ENCODE results near the gene MFSD11.
"Not testable (repeated sequence)": the region's sequence is repeated elsewhere in the genome, so short reads cannot be mapped to it uniquely, and the experiment has no call there.

MFSD11 gene

DNA sequence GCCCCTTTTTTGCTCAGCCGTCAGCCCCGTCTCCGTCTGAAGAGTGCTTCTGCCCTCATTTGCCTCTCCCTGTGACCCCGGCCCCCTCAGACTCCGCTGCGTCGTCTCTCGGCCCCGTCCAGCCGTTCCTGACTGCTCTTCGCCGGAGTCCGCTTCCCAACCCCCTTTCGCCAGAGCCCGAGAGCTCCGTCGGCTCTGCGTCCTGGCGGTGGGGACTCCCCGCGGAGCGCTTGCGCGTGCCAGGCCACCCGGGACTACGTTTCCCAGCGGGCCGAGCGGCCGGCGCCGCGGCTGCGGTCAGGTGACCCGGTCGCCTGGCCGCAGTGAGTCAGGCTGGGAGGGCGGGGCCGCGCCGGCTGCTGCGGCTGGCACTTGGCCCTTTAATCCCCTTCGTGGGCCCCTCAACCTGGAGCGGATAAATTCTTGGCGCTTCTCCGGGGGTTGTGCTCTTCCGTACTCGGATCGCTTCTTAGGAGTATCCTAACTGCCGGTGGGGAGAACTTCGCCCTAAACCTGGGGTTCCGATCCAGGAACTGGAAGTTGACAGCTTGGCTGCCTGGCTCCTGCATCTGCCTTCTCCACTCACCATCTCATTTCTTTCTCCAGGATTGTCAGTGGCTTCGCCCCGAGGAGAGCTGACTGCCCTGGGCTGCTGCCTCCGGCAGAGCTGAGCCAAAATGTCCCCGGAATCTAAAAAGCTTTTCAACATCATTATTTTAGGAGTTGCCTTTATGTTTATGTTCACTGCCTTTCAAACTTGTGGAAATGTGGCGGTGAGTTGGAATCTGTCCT lies at the start of gene MFSD11:
MFSD11 (plus strand) TSS at position 444 of the 792 bp plus-strand sequence; CDS start at position 678, 234 bp downstream.
- FAIRE-seq: no peak

DNA sequence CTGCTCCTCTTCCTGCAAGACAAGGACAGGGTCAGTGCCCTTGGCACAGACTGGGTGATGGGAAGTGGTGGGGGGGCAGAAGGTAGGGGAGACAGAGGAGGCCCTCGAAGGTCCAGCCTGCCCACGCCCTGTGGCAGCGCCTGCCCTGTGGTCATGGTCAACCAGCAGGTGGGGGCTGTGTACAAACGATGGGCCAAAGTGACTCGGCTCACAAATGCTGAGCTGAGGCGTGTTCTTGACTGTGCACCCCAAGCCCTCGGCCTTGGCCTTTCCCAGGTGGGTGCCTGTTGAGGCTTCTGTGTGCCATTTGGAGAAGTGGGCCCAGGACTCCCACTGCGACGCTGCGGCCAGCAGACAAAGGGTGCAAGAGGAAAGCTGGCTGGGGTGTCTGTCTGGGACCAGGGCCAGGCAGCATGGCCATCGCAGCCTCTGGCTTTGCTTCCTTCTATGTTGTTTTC lies 49.7 kb upstream of the MFSD11 start:
- FAIRE-seq: no peak

DNA sequence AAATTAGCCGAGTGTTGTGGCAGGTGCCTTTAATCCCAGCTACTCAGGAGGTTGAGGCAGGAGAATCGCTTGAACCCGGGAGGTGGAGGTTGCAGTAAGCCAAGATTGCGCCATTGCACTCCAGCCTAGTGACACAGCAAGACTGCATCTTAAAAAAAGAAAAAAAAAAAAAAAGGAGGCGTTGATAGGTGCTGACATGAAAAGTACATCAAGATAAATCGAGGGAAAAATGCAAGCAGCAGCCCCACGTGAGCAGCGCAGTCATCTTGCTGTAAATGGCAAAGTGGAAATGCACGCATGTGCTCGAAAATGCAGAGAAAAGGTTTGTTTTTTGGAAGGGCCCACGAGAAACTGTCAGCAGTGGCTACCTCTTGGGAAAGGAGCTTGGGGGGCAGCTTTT lies 48.1 kb upstream of the MFSD11 start:
- FAIRE-seq: no peak

DNA sequence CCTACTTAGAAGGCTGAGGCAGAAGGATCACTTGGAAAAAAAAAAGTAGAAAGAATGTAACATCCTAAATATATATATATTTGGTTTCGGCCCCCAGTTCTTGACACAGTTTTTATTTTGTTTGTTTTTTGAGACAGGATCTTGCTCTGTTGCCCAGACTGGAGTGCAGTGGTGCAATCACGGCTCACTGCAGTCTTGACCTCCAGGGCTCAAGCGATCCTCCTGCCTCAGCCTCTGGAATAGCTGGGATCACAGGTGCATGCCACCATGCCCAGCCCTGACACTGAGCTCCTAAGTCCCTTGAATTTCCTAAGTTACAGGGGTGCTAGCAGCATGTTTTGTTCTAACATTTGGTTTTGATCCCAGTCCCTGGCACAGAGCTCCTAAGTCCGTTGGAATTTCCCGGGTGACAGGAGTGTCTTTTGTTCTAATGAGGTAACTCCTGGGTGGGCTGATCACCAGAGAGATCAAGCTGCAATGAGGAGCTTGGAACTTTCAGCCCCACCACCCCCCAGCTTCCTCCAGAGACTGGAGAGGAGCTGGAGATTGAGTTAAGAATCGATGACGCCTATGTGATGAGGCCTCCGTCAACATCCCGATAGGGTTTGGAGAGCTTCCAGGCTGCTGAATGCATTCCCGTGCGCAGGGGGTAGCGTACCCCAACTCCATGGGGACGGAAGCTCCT lies 47.2 kb upstream of the MFSD11 start:
- FAIRE-seq: no peak

DNA sequence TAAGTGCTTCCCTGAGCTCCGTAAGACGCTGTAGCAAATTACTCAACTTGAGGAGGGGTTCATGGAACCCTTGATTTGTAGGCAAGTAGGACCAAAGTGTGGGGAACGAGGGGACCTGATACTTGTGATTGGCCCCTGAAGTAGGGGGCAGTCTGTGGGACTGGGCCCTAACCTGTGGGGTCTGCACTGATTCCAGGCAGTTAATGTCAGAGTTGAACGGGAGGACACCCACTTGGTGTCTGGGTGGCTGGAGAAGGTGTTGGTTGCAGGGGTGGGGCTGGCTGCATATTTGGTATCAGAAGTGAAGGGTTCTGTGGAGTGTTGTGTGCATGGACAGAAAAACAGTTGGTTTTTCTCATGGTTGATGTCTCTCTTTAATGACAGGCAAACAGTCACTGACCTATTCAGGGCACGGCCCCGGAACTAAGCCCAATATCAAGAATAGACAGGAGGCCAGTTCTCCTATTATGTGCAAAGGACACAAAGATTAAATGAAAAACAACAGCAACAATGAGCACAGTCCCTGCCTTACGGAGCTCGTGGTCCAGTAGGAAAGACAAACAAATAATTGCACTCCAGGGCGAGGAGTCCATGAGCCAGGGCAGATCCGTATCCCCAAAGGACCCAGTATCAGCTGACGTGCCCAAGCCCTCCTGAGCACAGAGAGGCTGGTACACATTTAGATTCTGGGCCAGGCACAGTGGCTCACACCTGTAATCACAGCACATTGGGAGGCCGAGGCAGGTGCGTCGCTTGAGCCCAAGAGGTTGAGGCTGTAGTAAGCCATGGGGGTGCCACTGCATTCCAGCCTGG lies 46.3 kb upstream of the MFSD11 start:
- no peak for FAIRE-seq

DNA sequence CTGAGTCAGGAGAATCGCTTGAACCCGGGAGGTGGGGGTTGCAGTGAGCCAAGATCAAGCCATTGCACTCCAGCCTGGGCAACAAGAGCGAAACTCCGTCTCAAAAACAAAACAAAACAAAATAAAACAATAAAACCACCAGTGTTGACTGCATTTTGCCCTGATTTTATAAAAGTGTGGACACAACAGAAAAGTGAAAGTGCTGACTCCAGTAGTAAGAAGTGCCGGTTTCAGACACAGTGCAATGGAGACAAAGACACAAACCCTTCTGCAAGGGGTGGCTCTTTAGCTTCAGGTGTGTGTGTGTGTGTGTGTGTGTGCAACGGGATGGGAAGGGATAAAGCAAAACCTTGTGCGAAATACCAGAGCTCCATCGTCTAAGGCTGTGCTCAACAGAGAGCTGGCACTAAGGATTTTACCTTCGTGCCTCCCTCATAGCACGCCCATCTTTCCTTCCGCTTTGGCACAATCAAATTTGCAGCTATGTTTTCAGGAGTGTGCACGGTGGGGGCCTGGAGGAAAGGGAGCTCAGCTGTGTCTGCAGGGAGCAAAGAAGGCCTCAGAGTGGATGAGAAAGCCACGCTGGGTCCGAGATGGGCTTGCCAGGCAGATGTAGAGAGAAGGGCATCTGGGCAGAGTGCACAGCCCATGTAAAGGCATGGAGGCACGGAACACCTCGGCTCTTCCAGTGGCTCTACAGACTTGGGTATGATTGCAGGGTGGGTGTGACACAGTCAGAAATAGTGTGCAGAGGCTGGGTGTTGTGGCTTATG lies 42.7 kb upstream of the MFSD11 start:
- FAIRE-seq: no peak

DNA sequence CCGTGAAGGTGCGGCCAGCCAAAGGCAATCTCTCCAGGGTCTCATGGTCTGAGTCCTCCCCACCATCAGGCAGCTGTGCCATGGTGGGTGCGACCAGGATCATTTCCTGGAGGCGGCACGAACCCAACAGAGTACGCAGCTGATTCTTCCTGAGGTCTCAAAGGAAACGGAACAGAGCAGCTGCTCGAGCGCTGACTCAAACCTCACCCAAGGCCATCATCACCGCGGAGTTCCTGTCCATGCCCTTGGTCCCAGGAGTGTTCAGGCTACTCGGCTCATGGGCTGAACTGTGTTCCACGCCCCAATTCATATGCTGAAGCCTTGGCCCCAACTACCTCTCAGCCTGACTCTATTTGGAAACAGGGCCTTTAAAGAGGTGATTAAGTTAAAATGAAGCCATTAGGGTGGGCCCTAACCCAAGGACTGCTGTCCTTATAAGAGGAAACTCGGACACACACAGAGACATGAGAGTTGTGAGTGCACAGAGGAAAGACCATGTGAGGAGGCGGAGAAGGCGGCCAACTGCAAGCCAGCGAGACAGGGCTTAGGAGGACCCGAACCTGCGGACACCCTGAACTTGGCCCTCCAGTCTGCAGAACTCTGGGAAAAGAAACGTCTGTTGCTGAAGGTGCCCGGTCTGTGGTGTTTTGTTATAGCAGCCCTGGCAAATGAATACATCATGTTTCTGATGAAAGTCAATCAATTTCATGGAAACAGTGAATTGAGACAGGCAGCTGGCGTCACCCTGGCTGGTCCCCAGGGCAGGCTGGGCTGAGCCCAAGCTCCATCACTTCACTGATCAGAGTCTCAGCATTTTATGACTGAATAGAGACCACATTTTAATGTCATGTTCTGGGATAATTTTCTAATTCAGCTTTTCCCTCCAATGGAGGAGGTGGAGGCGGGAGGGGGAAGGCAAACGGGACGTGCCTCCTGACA lies 40.9 kb upstream of the MFSD11 start:
- no peak for FAIRE-seq

DNA sequence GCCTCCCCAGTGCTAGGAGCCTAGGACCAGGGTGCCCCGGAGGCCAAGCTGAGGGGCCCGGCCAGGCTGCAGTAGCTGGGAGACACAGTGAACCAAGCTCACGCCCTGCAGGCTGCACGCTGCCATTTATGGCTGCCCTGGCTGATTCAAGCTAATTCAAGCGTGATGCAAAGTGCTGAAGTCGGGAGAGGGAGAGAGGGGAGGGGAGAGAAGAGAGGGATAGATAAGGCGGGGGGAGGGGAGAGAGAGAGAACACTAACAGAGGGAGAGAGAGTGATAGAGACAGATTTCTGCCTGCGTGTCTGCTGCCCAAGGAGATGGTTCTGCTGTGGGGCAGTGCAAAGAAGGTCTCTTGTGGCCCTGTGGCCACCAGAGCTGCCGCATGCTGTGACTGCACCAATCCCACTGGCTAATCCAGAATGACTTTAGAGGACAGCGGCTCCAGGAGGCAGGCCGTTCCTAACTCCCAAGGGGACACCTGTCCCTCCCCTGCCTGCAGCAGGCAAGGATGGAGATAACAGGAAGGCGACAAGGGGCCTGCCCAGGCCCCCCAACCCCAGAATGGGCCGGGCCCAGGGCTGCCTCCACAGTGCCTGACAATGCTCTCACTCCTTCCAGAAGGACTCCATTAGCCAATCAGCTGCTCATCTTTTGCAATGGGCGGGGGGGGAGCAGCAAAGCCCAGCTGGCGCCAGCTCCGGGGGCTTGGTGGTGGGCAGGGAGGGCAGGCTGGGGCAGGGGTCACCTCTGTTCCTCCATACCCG lies 40.0 kb upstream of the MFSD11 start:
- no peak for FAIRE-seq

DNA sequence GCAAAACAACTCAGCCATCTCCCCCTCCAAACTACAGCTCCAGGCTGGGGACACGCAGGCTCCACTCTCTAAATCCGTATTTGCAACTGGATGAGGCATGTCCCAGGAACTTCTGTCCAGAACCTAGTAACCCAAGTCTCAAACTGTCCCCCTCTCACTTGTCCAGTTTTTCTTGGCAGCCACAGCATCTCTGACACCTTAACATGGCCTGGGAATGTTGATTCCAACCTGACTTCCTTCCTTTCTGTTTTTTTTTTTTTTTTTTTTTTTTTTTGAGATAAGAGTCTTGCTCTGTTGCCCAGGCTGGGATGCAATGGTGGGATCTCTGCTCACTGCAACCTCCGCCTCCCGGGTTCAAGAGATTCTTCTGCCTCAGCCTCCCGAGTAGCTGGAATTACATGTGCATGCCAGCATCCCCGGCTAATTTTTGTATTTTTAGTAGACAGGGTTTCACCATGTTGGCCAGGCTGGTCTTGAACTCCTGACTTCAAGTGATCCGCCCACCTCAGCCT lies 39.4 kb upstream of the MFSD11 start:
- FAIRE-seq: not testable (repeated sequence)

DNA sequence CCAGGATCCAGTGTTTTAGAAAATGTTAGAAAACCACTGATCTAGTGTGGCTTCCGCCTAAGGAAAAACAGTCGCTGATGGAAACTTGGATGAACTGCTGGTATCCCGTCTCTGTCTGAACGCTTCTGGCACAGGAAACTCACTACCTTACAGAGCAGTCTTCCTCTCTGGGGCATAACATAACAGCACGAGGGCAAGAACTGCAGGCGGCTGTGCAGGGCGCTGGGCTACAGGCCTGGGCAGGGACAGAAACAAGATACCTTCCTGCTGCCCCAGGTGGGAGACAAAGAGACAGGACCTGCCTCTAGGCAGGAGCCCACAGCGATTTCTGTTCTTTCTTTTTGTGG lies 37.7 kb upstream of the MFSD11 start:
- no peak for FAIRE-seq

DNA sequence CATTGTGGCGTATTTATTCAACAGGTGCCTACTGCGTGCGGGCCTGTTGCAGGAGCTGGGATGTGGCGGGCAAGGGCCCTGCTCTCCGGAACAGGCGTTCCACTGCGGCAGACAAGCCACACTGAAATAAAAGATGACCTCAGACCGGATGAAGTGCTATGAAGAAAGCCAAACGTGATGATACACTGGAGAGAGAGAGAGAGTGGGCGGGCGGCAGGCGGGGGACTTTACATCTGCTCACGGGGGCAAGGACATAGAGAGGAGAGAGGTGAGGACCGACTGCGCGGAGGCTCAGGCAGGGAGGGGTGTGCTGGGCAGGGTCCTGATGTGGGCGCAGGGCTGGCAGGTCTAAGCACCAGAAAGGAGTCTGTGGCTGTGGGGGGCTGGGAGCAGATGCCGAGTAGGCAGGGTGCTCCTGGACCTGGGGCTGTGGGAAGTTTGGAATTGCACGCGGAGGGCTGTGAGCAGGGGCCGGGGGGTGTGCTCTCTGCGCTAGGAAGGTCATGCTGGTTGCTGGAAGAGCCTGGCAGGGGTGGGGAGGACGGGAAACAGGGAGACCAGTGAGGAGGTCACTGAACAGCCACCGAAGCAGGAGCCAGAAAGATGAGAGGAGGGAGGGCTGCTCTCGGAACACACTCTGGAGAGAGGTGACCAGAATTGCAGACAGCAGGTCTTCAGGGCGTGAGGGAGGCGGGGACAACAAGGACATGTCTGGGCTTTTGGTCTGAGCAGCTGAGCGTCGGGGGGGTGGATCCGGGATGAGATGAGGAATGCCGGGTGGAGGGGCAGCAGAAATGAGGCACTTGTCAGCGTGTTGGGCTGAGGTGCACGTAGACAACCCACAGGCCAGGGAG lies 37.1 kb upstream of the MFSD11 start:
- no peak for FAIRE-seq

DNA sequence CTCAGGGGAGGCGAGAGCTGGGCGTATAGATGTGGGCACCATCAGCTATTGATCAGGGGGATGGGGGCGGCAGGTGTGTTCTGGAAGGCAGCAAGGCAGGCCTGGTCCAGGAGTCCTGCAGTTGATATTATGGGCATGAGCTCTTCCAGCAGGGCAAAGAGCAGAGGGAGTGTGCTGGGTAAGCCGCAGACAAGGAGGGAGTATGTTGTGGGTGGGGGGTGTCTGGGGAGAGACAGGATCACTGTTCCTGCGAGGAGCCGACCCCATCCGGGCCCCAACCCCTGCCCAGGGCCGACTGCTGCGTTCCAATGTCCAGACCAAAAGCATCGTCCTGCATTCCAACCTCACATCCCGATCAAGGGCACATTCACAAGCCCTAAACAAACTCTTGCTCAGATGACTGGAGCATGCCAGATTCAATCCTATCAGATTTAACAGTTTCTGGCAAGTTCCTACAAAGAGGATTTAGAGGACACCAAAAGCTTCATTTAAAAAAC lies 36.4 kb upstream of the MFSD11 start:
- FAIRE-seq: no peak

DNA sequence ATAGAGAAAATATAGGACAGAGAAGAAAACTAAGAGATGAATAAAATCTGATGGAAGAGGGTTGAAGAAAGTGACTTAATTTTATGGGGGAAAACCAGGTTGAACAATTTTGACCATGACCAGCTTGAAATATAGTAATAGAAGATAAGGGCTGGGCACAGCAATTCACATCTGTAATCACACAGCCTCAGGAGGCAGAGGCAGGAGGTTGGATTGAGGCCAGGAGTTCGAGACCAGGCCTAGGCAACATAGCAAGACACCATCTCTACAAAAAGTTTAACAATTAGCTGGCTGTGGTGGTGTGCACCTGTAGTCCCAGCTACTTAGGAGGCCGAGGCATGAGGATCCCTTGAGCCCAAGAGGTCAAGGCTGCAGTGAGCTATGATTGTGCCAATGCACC lies 35.8 kb upstream of the MFSD11 start:
- FAIRE-seq: no peak

DNA sequence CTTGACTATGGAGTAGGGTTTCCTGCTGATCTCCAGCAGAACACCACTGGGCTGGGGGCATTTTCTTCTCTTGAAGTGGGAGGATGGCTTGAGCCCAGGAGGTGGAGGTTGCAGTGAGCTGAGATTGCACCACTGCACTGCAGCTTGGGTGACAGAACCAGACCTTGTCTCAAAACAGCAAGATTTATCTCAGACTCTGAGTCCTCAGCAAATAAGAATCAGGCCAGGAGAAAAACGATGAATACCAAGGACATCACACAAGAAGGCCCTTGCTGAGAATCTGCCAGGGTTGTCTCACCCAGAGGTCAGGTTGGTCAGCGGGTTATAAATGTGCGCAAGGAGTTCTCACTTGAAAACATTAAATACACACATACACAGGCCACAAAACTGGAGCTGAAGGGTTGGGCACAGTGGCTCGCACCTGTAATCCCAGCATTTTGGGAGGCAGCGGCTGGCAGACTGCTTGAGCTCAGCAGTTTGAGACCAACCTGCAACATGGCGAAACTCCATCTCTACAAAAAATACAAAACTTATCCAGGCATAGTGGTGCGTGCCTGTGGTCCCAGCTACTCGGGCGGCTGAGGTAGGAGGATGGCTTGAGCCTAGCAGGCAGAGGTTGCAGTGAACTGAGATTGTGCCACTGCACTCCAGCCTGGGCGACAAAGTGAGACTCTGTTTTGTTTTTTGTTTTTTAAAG lies 34.8 kb upstream of the MFSD11 start:
- no peak for FAIRE-seq

DNA sequence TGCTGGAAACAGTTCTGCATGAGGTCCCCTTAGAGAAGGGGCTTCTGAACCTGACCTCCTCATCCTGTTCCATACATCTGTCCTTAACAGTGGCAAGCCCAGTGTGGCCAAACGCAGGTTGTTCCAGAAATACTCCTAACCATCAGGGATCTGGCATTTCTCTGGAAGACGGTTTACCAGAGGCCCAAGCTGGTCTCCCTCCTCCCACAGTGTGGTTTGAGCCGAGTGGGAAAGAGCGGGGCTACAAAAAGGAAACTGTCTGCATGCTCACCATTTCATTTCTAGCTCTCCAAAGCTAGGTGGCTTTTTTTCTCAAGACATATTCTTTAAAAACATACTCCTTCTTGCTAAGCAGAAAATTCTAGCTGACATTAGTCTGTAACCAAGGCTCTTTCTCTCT lies 33.1 kb upstream of the MFSD11 start:
- FAIRE-seq: no peak

DNA sequence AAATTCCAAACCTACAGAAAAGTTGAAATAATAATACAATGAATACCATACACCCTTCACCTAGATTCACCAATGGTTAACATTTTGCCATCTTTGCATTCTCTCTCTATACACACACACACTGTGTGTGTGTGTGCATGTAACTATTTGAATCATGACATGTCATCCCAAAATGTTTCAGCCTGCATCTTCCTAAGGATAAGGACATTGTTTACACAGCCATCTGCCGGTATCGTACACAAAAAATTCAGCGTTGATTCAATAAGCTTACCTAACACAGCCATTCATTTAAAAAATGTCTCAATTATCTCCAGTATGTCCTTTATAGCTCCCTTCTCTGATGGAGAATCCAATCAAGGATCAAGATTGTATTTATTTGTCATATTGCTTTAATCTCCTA lies 31.1 kb upstream of the MFSD11 start:
- FAIRE-seq: no peak

DNA sequence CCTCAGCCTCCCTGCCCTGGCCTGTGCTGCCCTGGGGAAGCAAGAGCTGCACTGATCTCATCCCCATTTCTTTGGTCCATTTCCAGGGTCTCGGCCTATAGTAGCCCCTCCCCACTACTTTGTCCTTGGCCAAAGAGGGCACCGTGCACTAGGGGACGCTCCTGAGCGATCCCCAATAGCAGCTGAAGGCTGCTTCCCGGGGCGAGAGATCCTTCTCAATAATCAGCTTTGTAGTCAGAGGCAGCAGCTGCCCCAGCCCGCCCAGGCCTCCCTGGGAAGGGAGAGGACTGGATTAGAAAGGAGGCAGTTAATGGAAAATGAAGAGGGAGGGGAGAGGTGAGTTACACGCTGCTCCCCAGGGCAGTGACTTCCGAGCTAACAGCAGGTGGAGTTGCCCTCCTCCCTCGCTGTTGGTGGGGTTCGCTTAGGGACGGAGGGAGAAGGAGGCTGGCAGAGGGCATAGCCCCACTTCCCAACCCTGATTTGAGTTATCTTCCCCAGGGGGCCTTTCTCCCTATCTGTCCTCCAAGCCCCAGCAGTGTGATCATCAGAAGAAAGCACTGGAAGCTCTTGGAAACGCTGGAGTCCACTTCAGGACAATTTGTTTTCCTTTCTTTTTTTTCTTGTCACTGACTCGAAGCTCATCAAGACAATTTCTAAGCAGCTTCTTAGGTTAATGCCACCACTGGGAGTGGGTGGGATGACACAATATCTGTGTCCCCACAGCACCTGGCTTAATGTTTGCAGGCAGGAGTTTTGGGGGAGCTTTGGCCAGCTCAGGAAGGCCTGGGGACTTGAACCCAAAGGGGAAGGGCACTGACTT lies 29.7 kb upstream of the MFSD11 start:
- no peak for FAIRE-seq
